ENCODE measurements around the gene ARFRP1.

Gene ARFRP1

DNA sequence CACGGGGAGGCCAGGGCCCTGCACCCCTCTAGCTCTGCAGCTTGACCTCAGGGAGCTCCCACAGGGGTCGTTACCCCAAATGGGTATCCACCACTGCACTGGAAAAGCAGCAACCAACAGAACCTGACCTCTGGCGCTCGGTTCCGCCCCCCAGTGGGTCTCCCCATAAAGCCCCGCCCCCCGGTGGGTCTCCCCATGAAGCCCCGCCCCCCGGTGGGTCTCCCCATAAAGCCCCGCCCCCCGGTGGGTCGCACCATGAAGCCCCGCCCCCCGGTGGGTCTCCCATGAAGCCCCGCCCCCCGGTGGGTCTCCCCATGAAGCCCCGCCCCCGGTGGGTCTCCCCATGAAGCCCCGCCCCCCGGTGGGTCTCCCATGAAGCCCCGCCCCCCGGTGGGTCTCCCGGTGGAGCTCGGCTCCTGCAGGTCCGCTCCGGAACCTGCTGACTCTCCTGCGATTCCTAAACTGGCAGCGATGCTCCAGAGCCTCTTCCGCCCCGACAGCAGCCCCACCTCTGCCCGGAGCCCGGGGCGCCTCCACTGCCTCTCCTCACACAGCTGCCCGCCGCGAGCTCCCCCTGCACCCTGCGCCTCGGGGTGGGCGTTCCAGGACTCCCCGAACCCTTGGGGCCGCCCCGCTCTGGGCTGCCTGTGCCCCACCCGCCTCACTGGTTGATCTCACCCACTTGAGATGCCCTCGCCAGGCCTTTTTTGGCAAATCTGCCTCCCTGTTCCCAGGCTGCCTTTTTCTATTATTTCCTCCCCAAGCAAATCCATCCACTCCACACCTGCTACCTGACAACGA lies 43.9 kb upstream of the ARFRP1 start:
- ChIA-PET CTCF (interaction anchor here (1.6 kb wide), 1 partner anchor 10 kb away, joined by 6 read pairs; no protein-coding TSS in a partner anchor), POLR2A (no interaction called here)
- DNase-seq (ENCODE audit: extremely low spot score), result no peak
- TF ChIP-seq CTCF (IDR thresholded peaks at IDR 0.05; ENCODE audit: control extremely low read depth, extremely low read depth, low read depth, missing control alignments), result no peak

DNA sequence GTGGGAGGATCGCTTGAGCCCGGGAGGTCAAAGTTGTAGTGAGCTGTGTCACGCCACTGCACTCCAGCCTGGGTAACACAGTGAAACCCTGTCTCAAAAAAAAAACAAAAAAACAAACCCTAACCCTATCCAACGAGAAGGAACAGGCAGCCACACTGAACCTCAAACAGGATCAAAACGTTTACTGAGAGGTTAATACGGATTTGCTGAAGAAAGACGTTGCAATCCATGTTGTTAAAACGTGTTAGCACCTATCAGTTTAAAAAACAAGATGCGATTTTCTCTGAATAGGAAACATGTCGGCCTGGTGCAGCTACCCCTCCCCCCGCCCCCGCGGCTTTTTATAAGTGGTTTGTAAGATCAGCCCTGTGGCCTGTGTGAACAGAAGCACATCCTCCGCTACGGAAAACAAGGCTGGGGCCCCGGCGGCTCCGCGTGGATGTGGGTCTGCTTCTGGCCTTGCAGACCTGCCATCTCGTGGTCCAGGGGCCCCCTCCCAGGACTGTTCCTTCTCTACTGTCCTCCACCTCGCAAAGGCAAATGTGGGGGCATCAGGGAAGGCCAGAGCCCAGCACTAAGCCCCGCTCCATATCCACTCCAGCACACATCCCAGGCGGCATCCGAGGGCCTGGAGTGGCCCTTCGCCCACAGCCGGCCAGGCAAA lies 43.2 kb upstream of the ARFRP1 start:
- ChIA-PET POLR2A (no interaction called here), CTCF (interaction anchor here (1.6 kb wide), 1 partner anchor 11 kb away, joined by 6 read pairs; no protein-coding TSS in a partner anchor)
- no peak for DNase-seq (ENCODE audit: extremely low spot score)
- TF ChIP-seq CTCF (IDR thresholded peaks at IDR 0.05; ENCODE audit: control extremely low read depth, extremely low read depth, low read depth, missing control alignments), result no peak

GRCh38 chr20:63749597-63750508 lies 42.1 kb upstream of the ARFRP1 start:
- no peak for DNase-seq (ENCODE audit: extremely low spot score)
- CTCF ChIA-PET, result interaction anchor here (1.6 kb wide), 1 partner anchor 10 kb away, joined by 4 read pairs; no protein-coding TSS in a partner anchor
- no peak for TF ChIP-seq CTCF (IDR thresholded peaks at IDR 0.05; ENCODE audit: control extremely low read depth, extremely low read depth, low read depth, missing control alignments)
- POLR2A ChIA-PET, result no interaction called here

DNA sequence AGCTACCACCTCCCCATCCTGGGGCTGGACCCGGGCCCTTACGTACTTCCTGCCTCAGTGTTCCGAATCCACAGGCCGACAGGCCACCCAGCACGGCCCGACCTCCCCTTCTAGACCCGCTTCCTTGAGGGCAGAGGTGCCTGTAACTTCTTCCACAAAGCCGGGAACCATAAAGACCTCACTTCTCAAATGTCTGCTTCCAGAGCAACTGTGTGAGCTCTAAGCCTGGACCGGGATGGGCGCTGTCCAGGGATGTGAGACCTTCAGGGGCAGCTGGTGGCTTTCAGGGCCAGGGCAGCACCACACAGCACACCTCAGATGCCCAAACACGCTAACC lies 41.1 kb upstream of the ARFRP1 start:
- TF ChIP-seq CTCF (IDR thresholded peaks at IDR 0.05; ENCODE audit: control extremely low read depth, extremely low read depth, low read depth, missing control alignments), result no peak
- ChIA-PET POLR2A (no interaction called here), CTCF (interaction anchor here (1.6 kb wide), 1 partner anchor 11 kb away, joined by 4 read pairs; no protein-coding TSS in a partner anchor)
- DNase-seq (ENCODE audit: extremely low spot score), result no peak

GRCh38 chr20:63748070-63748933 lies 40.5 kb upstream of the ARFRP1 start:
- TF ChIP-seq CTCF (IDR thresholded peaks at IDR 0.05; ENCODE audit: control extremely low read depth, extremely low read depth, low read depth, missing control alignments), result no peak
- ChIA-PET CTCF (interaction anchor here (1.6 kb wide), 1 partner anchor 12 kb away, joined by 4 read pairs; no protein-coding TSS in a partner anchor), POLR2A (no interaction called here)
- DNase-seq (ENCODE audit: extremely low spot score), result no peak

Data from GM10248 (cell line).